Measurements from ENCODE around the gene BRICD5. TPM values are rescaled to one million over a fixed set of nuclear protein-coding genes. Genes with fewer than 3 reads are reported as not detected.
A peak's percentile ranks its signal among the peaks of the same experiment; 100 is the strongest.

The BRICD5 gene
- total and polyA plus RNA-seq, 2 of the 13 experiments (the other 11 are each of a cell fraction or from before 2014, with no cell fraction given): 1.6 to 5.8 TPM

DNA sequence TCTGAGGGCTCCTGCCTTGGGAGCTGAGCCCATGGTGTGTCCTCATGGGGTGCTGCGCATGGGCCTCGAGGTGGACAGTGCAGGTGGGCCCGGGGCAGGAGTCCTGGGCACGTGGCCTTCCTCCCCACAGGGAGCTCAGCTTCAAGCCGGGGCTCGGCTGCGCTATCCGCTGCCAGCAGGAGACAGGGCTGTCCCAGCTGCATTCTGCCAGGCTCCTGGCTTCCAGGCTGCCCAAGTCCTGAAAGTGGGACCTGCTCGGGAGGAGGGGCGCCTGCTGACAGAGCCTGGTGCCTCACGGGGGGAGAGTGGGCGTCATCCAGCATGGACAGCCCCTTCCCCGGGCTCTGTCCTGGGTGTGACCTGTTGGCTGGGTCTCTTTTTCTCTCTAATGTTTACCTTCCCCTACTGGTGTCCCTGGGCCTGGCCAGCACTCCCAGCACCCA is 48.0 kb downstream of the BRICD5 start (continued):
- 0 out of 2 replicates have a peak, but pooled peaks have one; percentile 51 for TF ChIP-seq PCBP1 (IDR thresholded peaks at IDR 0.05; ENCODE audit: borderline replicate concordance, low read depth, low read length)
- TF ChIP-seq, protein P1, sequence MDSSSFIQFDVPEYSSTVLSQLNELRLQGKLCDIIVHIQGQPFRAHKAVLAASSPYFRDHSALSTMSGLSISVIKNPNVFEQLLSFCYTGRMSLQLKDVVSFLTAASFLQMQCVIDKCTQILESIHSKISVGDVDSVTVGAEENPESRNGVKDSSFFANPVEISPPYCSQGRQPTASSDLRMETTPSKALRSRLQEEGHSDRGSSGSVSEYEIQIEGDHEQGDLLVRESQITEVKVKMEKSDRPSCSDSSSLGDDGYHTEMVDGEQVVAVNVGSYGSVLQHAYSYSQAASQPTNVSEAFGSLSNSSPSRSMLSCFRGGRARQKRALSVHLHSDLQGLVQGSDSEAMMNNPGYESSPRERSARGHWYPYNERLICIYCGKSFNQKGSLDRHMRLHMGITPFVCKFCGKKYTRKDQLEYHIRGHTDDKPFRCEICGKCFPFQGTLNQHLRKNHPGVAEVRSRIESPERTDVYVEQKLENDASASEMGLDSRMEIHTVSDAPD (CRISPR knock-in tag; IDR thresholded peaks at IDR 0.05): no peak
- TF ChIP-seq, protein P2, sequence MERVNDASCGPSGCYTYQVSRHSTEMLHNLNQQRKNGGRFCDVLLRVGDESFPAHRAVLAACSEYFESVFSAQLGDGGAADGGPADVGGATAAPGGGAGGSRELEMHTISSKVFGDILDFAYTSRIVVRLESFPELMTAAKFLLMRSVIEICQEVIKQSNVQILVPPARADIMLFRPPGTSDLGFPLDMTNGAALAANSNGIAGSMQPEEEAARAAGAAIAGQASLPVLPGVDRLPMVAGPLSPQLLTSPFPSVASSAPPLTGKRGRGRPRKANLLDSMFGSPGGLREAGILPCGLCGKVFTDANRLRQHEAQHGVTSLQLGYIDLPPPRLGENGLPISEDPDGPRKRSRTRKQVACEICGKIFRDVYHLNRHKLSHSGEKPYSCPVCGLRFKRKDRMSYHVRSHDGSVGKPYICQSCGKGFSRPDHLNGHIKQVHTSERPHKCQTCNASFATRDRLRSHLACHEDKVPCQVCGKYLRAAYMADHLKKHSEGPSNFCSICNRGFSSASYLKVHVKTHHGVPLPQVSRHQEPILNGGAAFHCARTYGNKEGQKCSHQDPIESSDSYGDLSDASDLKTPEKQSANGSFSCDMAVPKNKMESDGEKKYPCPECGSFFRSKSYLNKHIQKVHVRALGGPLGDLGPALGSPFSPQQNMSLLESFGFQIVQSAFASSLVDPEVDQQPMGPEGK (CRISPR knock-in tag; IDR thresholded peaks at IDR 0.05): peak; percentile 34
- peak; percentile 71; the same call in 1 of the 2 replicates for TF ChIP-seq HNRNPL (IDR thresholded peaks at IDR 0.05; ENCODE audit: low read depth, low read length)
- TF ChIP-seq, protein P3, sequence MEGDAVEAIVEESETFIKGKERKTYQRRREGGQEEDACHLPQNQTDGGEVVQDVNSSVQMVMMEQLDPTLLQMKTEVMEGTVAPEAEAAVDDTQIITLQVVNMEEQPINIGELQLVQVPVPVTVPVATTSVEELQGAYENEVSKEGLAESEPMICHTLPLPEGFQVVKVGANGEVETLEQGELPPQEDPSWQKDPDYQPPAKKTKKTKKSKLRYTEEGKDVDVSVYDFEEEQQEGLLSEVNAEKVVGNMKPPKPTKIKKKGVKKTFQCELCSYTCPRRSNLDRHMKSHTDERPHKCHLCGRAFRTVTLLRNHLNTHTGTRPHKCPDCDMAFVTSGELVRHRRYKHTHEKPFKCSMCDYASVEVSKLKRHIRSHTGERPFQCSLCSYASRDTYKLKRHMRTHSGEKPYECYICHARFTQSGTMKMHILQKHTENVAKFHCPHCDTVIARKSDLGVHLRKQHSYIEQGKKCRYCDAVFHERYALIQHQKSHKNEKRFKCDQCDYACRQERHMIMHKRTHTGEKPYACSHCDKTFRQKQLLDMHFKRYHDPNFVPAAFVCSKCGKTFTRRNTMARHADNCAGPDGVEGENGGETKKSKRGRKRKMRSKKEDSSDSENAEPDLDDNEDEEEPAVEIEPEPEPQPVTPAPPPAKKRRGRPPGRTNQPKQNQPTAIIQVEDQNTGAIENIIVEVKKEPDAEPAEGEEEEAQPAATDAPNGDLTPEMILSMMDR (CRISPR knock-in tag; IDR thresholded peaks at IDR 0.05): 0 out of 2 replicates have a peak, but pooled peaks have one; percentile 10
- TF ChIP-seq RNF2 (conservative IDR thresholded peaks at IDR 0.05; ENCODE audit: low read depth): peak; percentile 48; the same call in 1 of the 2 replicates
- TF ChIP-seq DR1 (CRISPR knock-in tag; IDR thresholded peaks at IDR 0.05): peak; percentile 23; the same call in 1 of the 2 replicates
- 0 out of 2 replicates have a peak, but pooled peaks have one; percentile 13 for TF ChIP-seq ARID2 (CRISPR knock-in tag; IDR thresholded peaks at IDR 0.05; ENCODE audit: borderline replicate concordance)
- TF ChIP-seq ZNF747 (CRISPR knock-in tag; IDR thresholded peaks at IDR 0.05; ENCODE audit: borderline replicate concordance): no peak
- peak; percentile 50; the same call in 1 of the 2 replicates for TF ChIP-seq HOXA3 (CRISPR knock-in tag; IDR thresholded peaks at IDR 0.05)
- no peak for TF ChIP-seq STAG1 (CRISPR knock-in tag; IDR thresholded peaks at IDR 0.05)
- TF ChIP-seq, protein P4, sequence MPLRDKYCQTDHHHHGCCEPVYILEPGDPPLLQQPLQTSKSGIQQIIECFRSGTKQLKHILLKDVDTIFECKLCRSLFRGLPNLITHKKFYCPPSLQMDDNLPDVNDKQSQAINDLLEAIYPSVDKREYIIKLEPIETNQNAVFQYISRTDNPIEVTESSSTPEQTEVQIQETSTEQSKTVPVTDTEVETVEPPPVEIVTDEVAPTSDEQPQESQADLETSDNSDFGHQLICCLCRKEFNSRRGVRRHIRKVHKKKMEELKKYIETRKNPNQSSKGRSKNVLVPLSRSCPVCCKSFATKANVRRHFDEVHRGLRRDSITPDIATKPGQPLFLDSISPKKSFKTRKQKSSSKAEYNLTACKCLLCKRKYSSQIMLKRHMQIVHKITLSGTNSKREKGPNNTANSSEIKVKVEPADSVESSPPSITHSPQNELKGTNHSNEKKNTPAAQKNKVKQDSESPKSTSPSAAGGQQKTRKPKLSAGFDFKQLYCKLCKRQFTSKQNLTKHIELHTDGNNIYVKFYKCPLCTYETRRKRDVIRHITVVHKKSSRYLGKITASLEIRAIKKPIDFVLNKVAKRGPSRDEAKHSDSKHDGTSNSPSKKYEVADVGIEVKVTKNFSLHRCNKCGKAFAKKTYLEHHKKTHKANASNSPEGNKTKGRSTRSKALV (CRISPR knock-in tag; IDR thresholded peaks at IDR 0.05): 0 out of 2 replicates have a peak, but pooled peaks have one; percentile 31
- no peak for TF ChIP-seq TAF15 (IDR thresholded peaks at IDR 0.05; ENCODE audit: low read depth, low read length, poor library complexity, severe bottlenecking)
- TF ChIP-seq, protein P5, sequence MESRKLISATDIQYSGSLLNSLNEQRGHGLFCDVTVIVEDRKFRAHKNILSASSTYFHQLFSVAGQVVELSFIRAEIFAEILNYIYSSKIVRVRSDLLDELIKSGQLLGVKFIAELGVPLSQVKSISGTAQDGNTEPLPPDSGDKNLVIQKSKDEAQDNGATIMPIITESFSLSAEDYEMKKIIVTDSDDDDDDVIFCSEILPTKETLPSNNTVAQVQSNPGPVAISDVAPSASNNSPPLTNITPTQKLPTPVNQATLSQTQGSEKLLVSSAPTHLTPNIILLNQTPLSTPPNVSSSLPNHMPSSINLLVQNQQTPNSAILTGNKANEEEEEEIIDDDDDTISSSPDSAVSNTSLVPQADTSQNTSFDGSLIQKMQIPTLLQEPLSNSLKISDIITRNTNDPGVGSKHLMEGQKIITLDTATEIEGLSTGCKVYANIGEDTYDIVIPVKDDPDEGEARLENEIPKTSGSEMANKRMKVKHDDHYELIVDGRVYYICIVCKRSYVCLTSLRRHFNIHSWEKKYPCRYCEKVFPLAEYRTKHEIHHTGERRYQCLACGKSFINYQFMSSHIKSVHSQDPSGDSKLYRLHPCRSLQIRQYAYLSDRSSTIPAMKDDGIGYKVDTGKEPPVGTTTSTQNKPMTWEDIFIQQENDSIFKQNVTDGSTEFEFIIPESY (CRISPR knock-in tag; IDR thresholded peaks at IDR 0.05): peak; percentile 100
- TF ChIP-seq ZBTB38 (CRISPR knock-in tag; IDR thresholded peaks at IDR 0.05): peak; percentile 48; the same call in 1 of the 2 replicates
- no peak for TF ChIP-seq GFI1 (CRISPR knock-in tag; IDR thresholded peaks at IDR 0.05; ENCODE audit: borderline replicate concordance)
- TF ChIP-seq, protein P6, sequence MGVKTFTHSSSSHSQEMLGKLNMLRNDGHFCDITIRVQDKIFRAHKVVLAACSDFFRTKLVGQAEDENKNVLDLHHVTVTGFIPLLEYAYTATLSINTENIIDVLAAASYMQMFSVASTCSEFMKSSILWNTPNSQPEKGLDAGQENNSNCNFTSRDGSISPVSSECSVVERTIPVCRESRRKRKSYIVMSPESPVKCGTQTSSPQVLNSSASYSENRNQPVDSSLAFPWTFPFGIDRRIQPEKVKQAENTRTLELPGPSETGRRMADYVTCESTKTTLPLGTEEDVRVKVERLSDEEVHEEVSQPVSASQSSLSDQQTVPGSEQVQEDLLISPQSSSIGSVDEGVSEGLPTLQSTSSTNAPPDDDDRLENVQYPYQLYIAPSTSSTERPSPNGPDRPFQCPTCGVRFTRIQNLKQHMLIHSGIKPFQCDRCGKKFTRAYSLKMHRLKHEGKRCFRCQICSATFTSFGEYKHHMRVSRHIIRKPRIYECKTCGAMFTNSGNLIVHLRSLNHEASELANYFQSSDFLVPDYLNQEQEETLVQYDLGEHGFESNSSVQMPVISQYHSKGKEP (CRISPR knock-in tag; IDR thresholded peaks at IDR 0.05): no peak
